NK-92 treated with Interleukin-12 subunit alpha and Interleukin-12 subunit beta, amount 100 ng/mL, for 24 hours (cell line): ENCODE results near the gene ODAD2.
"Not testable (repeated sequence)": the region's sequence is repeated elsewhere in the genome, so short reads cannot be mapped to it uniquely, and the experiment has no call there.

Experiments used
- DNase-seq: peaks from one replicate; lab custom pipeline; 2025; lab: John Stamatoyannopoulos, UW

Gene ODAD2

GRCh38 chr10:27998954-27999275 is at the start of gene ODAD2:
TSS of gene ODAD2 (minus strand) at chr10:27999079. CDS start at chr10:27995142, 3,937 bp downstream.
- no peak for DNase-seq

GRCh38 chr10:28047061-28047460 is 48.2 kb upstream of the ODAD2 start:
- DNase-seq, result no peak

- no peak for DNase-seq
Observed at GRCh38 chr10:28046579-28046978, 47.7 kb upstream of the ODAD2 start.

GRCh38 chr10:28043941-28044340 is 45.1 kb upstream of the ODAD2 start:
- DNase-seq, result no peak

- no peak for DNase-seq
Observed at GRCh38 chr10:28036587-28036986, 37.7 kb upstream of the ODAD2 start.

- DNase-seq, result no peak
Observed at GRCh38 chr10:28020993-28021982, 22.4 kb upstream of the ODAD2 start.

- no peak for DNase-seq
Observed at GRCh38 chr10:28020080-28020860, 21.4 kb upstream of the ODAD2 start.

GRCh38 chr10:28014651-28015050 is 15.8 kb upstream of the ODAD2 start:
- no peak for DNase-seq

- DNase-seq, result no peak
Observed at GRCh38 chr10:28012990-28013515, 14.2 kb upstream of the ODAD2 start.

- no peak for DNase-seq
Observed at GRCh38 chr10:28010821-28011220, 11.9 kb upstream of the ODAD2 start.

- DNase-seq, result no peak
Observed at GRCh38 chr10:28008054-28008453, 9.2 kb upstream of the ODAD2 start.

GRCh38 chr10:28001353-28001752 is 2.5 kb upstream of the ODAD2 start:
- no peak for DNase-seq

- DNase-seq, result no peak
Observed at GRCh38 chr10:27998178-27998953, 513 bp downstream of the ODAD2 start.

GRCh38 chr10:27997865-27998177 is 1.1 kb downstream of the ODAD2 start:
- no peak for DNase-seq

- no peak for DNase-seq
Observed at GRCh38 chr10:27995311-27995710, 3.6 kb downstream of the ODAD2 start.

- not testable (repeated sequence) for DNase-seq
Observed at GRCh38 chr10:27989357-27989756, 9.5 kb downstream of the ODAD2 start.

GRCh38 chr10:27986821-27987220 is 12.1 kb downstream of the ODAD2 start:
- DNase-seq, result no peak

- no peak for DNase-seq
Observed at GRCh38 chr10:27982875-27983543, 15.9 kb downstream of the ODAD2 start.

GRCh38 chr10:27981744-27982143 is 17.1 kb downstream of the ODAD2 start:
- DNase-seq, result no peak

GRCh38 chr10:27970795-27971194 is 28.1 kb downstream of the ODAD2 start:
- not testable (repeated sequence) for DNase-seq

GRCh38 chr10:27969931-27970330 is 28.9 kb downstream of the ODAD2 start:
- not testable (repeated sequence) for DNase-seq
